Measurements from ENCODE around the gene MIEF1. TPM values are rescaled to one million over a fixed set of nuclear protein-coding genes. Genes with fewer than 3 reads are reported as not detected.
"Not testable (repeated sequence)": the region's sequence is repeated elsewhere in the genome, so short reads cannot be mapped to it uniquely, and the experiment has no call there.

The MIEF1 gene
- total RNA-seq, 4 donors from 2014 or later = 11.4 to 25.4 (median 12.9) TPM

GRCh38 chr22:39519681-39520225 is 17.7 kb downstream of the MIEF1 start:
- H3K27ac ChIP-seq = peak overlapping the region; percentile 95 to 100 (median 100)
- TF ChIP-seq CTCF (IDR thresholded peaks at IDR 0.05 in 4 of 5, conservative IDR thresholded peaks at IDR 0.05 in 1 of 5) (peak; percentile 14 to 54 (median 40)), POLR2A (IDR thresholded peaks at IDR 0.05) (peak in 1 of 2 donors; percentile 65)
- ATAC-seq (peak; percentile 77 to 86), DNase-seq (peak; percentile 97 to 99)
- in situ Hi-C loops (cut with MboI; ENCODE audit: low sequenced_read_pairs in 4 of 4) = loop anchor here in 2 of 4 donors (10.0 to 25.0 kb wide), 3 partner anchors 115 to 357 kb away; partner anchors contain the start of genes CBX7 (in 2 of the 2) and RPL3 (in 1 of the 2)
- intact Hi-C loops (cut with DNase I; ENCODE audit: low total_unique reads) = loop anchor here (1.0 to 10.0 kb wide), 9 partner anchors 13 to 1915 kb away; partner anchors contain the start of genes GGA1, MIEF1, MRTFA and RPS19BP1
- peaks cover 47% of the 10 kb centered on the region in 2 donors for H3K4me1 ChIP-seq
- peak overlapping the region; percentile 88 to 100 (median 99) for H3K4me3 ChIP-seq
- no peaks in the 10 kb centered on the region for H3K9me3 ChIP-seq
- H3K27me3 ChIP-seq = no peaks in the 10 kb centered on the region
- peaks cover 0 to 42% of the 10 kb centered on the region in 2 donors for H3K36me3 ChIP-seq

GRCh38 chr22:39520226-39521105 is 18.4 kb downstream of the MIEF1 start, which contains the start of gene ATF4:
ATF4 (plus strand) TSS chr22:39520562; CDS start chr22:39521446, 884 bp downstream.
- Histone ChIP-seq H3K4me3 (peak within 1 kb of the TSS; percentile 88 to 100 (median 99)), H3K27ac (peak within 1 kb of the TSS; percentile 95 to 100 (median 100)), H3K4me1 (peaks cover 51 to 55% of the 10 kb centered on the region in 2 donors), H3K27me3 (no peaks in the 10 kb centered on the region), H3K9me3 (no peaks in the 10 kb centered on the region), H3K36me3 (peaks cover 0 to 35% of the 10 kb centered on the region in 2 donors)
- intact Hi-C loops (cut with DNase I; ENCODE audit: low total_unique reads) (loop anchor here (1.0 to 10.0 kb wide), 7 partner anchors 12 to 1916 kb away; partner anchors contain the start of genes GGA1, MIEF1, MRTFA and RPS19BP1), in situ Hi-C loops (cut with MboI; ENCODE audit: low sequenced_read_pairs in 4 of 4) (loop anchor here in 2 of 4 donors (25.0 kb wide), 2 partner anchors 208 to 358 kb away; partner anchors contain the start of genes CBX7 (in 2 of the 2) and RPL3 (in 1 of the 2))
- peak; percentile 35 to 39 for ATAC-seq
- TF ChIP-seq POLR2A (IDR thresholded peaks at IDR 0.05) (peak; percentile 98), CTCF (IDR thresholded peaks at IDR 0.05 in 4 of 5, conservative IDR thresholded peaks at IDR 0.05 in 1 of 5) (peak in 2 of 5 experiments; percentile 13 to 33)
- peak in 1 of 2 donors; percentile 80 for DNase-seq

GRCh38 chr22:39521106-39521885 is 19.2 kb downstream of the MIEF1 start:
- Histone ChIP-seq H3K36me3 (peaks cover 0 to 33% of the 10 kb centered on the region in 2 donors), H3K4me1 (peaks cover 56 to 60% of the 10 kb centered on the region in 2 donors), H3K4me3 (peak overlapping the region; percentile 88 to 100 (median 99)), H3K27ac (peak overlapping the region; percentile 95 to 100 (median 100))
- in situ Hi-C loops (cut with MboI; ENCODE audit: low sequenced_read_pairs in 4 of 4) = loop anchor here in 2 of 4 donors (25.0 kb wide), 2 partner anchors 209 to 359 kb away; partner anchors contain the start of genes CBX7 (in 2 of the 2) and RPL3 (in 1 of the 2)
- DNase-seq (peak; percentile 79 to 87), ATAC-seq (peak; percentile 45 to 63)
- intact Hi-C loops (cut with DNase I; ENCODE audit: low total_unique reads) = loop anchor here (2.0 to 10.0 kb wide), 5 partner anchors 200 to 1916 kb away; partner anchors contain the start of genes GGA1, MRTFA and SUN2
- not testable (repeated sequence) for H3K9me3 ChIP-seq, H3K27me3 ChIP-seq

GRCh38 chr22:39522091-39522490 is 20.0 kb downstream of the MIEF1 start:
- intact Hi-C loops (cut with DNase I; ENCODE audit: low total_unique reads) (loop anchor here (10.0 kb wide), 4 partner anchors 753 to 1917 kb away; partner anchors contain the start of genes GGA1, MRTFA and SUN2), in situ Hi-C loops (cut with MboI; ENCODE audit: low sequenced_read_pairs in 4 of 4) (loop anchor here in 2 of 4 donors (25.0 kb wide), 2 partner anchors 210 to 360 kb away; partner anchors contain the start of genes CBX7 (in 2 of the 2) and RPL3 (in 1 of the 2))
- peak overlapping the region; percentile 88 to 100 (median 99) for H3K4me3 ChIP-seq
- H3K27me3 ChIP-seq, DNase-seq, H3K9me3 ChIP-seq, ATAC-seq: not testable (repeated sequence)
- peak overlapping the region; percentile 95 to 100 (median 100) for H3K27ac ChIP-seq
- H3K36me3 ChIP-seq = peaks cover 0 to 33% of the 10 kb centered on the region in 2 donors
- H3K4me1 ChIP-seq = peaks cover 56 to 60% of the 10 kb centered on the region in 2 donors

Measured in gastrocnemius medialis (tissue), 4 donors.